A673 (cell line): ENCODE measurements around the gene DLL1. TPM values are rescaled to one million over a fixed set of nuclear protein-coding genes. Genes with fewer than 3 reads are reported as not detected.

Experiments
- BruUV-seq: library from RNA; stranded (reverse); fragments of 400-500 nt; replicated peaks from 2 replicates; lab custom pipeline; 2021; lab: Mats Ljungman, UMichigan
- CTCF ChIA-PET: fragments of 300-600 bp; sonication (Branson Sonifier 250); formaldehyde crosslinking; loops from one replicate; lab custom pipeline; 2022; ENCODE audit warnings: antibody characterized with exemption; lab: Charles Lee
- POLR2A ChIA-PET: fragments of 300-600 bp; sonication (Branson Sonifier 250); formaldehyde crosslinking; loops from one replicate; lab custom pipeline; 2022; ENCODE audit warnings: antibody characterized with exemption; ENCODE audit not compliant: low non-redundant PET; lab: Charles Lee
- DNase-seq: peaks from one replicate; pipeline ENCODE4 v3.0.0-alpha.2; 2015; ENCODE audit warnings: low spot score
- H3K27ac ChIP-seq: fragments of 200-600 bp; sonication (generic); 2 replicates; pipeline ENCODE4 v1.5.1; 2016; ENCODE audit warnings: mixed run types, low read depth, mild to moderate bottlenecking, mixed read lengths, antibody characterized with exemption, low read length; ENCODE audit not compliant: poor library complexity, severe bottlenecking
- H3K27me3 ChIP-seq: fragments of 200-600 bp; sonication (generic); replicated peaks from 2 replicates; pipeline ENCODE4 v1.6.1; 2017; ENCODE audit warnings: mixed run types, low read depth, mild to moderate bottlenecking, mixed read lengths, antibody characterized with exemption, low read length; ENCODE audit not compliant: insufficient read depth, poor library complexity
- H3K36me3 ChIP-seq: fragments of 200-600 bp; sonication (generic); 2 replicates; pipeline ENCODE4 v1.6.1; 2016; ENCODE audit warnings: mixed run types, mild to moderate bottlenecking, mixed read lengths, antibody characterized with exemption, low read length; ENCODE audit not compliant: insufficient read depth, poor library complexity, severe bottlenecking
- H3K4me1 ChIP-seq: fragments of 200-600 bp; sonication (generic); 2 replicates; pipeline ENCODE4 v1.6.1; 2017; ENCODE audit warnings: mixed run types, mild to moderate bottlenecking, mixed read lengths, antibody characterized with exemption, low read length; ENCODE audit not compliant: insufficient read depth, poor library complexity, severe bottlenecking
- H3K4me3 ChIP-seq: fragments of 200-600 bp; sonication (generic); 2 replicates; pipeline ENCODE4 v1.5.1; 2016; ENCODE audit warnings: low read depth, mixed run types, mild to moderate bottlenecking, mixed read lengths, low read length; ENCODE audit not compliant: poor library complexity, severe bottlenecking
- H3K9me3 ChIP-seq: fragments of 200-600 bp; sonication (generic); 2 replicates; pipeline ENCODE4 v1.6.1; 2016; ENCODE audit warnings: mixed run types, low read depth, mild to moderate bottlenecking, mixed read lengths, antibody characterized with exemption, low read length; ENCODE audit not compliant: poor library complexity, severe bottlenecking
- EZH2 ChIP-seq: fragments of 200-600 bp; sonication (generic); IDR thresholded peaks from 2 replicates; pipeline ENCODE4 v1.6.1; 2017; ENCODE audit warnings: borderline replicate concordance, low read depth, mild to moderate bottlenecking, mixed read lengths, antibody characterized with exemption, low read length; ENCODE audit not compliant: poor library complexity, severe bottlenecking
- intact Hi-C: fragments of 100-400 bp; cut with micrococcal nuclease; formaldehyde crosslinking; loops from one replicate; pipeline ENCODE4 v1.10.0; 2022; ENCODE audit not compliant: unreplicated experiment
- total RNA-seq: library from RNA; stranded (reverse); gene quantifications from 2 replicates; pipeline ENCODE4 v1.2.3, GENCODE V29; 2021
- TF ChIP-seq, protein P1 (sequence below): fragments of 300-800, 200-600 bp; sonication (generic); conservative IDR thresholded peaks from 2 replicates; pipeline ENCODE4 v1.5.1; 2017; ENCODE audit warnings: low read depth, mild to moderate bottlenecking, antibody characterized with exemption, low read length, moderate library complexity, mixed read lengths

The DLL1 gene
- total RNA-seq, 1 experiment from 2014 or later: 1.2 TPM

DNA sequence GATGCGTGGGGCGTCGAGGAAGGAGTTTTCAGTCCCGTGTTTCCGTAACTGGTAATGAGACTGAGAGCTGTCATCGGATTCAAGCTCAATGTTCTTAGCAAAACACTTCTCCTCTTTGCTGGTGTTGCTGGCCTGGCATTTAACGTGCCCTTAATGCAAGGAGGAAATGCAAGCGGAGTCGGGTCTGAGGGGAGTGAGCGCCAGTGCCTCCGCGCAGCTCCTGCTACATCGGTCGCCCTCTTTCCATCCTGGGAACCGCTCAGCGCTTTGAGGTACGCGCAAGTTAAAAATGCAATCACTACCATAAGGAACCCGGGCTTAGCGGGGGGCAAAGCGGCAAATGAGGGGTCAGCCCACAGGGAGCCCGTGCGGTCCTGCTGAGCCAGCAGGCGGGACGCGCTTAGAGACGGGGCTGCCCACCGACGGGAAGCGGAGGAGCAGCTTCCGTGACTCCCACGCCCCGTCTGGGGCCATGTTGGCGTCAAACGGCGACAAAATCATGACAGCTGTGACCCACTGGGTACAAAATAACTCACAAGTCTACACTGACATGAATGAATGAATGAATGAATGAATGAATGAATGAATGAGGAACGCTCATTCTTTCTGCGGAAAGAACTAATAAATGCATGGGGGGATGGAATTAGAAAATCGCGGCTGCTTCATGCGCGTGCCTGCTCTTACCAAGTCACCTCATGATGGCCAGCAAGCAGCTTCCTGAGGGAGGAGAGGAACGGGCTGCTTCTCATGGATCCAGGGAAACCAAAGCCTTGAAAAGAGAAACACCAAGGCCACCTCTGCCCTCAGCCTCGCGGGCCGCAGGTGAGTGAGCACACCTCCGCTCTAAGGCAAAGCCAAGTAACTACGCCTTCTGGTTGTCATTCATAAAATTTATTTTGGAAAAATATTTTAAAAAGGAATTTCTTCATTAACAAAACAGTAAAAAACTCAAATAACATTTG lies 9.3 kb downstream of the DLL1 start:
- CTCF ChIA-PET: interaction anchor here (0.6 kb wide), 1 partner anchor 9 kb away, joined by 3 read pairs; the partner anchor contains the start of gene DLL1
- TF ChIP-seq EZH2: no peak
- TF ChIP-seq, protein P1, sequence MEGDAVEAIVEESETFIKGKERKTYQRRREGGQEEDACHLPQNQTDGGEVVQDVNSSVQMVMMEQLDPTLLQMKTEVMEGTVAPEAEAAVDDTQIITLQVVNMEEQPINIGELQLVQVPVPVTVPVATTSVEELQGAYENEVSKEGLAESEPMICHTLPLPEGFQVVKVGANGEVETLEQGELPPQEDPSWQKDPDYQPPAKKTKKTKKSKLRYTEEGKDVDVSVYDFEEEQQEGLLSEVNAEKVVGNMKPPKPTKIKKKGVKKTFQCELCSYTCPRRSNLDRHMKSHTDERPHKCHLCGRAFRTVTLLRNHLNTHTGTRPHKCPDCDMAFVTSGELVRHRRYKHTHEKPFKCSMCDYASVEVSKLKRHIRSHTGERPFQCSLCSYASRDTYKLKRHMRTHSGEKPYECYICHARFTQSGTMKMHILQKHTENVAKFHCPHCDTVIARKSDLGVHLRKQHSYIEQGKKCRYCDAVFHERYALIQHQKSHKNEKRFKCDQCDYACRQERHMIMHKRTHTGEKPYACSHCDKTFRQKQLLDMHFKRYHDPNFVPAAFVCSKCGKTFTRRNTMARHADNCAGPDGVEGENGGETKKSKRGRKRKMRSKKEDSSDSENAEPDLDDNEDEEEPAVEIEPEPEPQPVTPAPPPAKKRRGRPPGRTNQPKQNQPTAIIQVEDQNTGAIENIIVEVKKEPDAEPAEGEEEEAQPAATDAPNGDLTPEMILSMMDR: no peak
- DNase-seq: no peak
- intact Hi-C loops: no loop called here
- Histone ChIP-seq H3K4me3 (no peak overlapping the region), H3K27me3 (no peaks in the 10 kb centered on the region), H3K36me3 (no peaks in the 10 kb centered on the region), H3K4me1 (peaks cover 15% of the 10 kb centered on the region), H3K27ac (no peak overlapping the region), H3K9me3 (no peaks in the 10 kb centered on the region)
- no TSS peak for BruUV-seq
- POLR2A ChIA-PET: no interaction called here

DNA sequence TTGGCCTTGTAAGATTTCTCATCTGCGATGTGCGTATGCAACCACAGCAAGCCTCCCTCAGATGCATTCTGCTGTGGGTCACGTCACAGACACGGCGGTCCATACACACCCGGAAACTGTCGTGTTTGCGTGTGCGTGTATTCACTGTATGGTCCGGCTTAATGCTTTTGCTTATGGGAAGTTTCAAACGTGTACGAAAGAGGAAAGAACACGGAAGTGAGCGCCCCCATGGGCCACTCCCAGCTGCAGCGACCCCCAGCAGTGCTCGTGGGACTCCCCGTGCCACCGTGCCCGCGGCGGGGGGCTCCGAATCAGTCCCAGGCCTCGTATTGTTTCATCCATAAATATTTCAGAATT lies 10.2 kb downstream of the DLL1 start:
- CTCF ChIA-PET: no interaction called here
- Histone ChIP-seq H3K36me3 (no peaks in the 10 kb centered on the region), H3K27me3 (no peaks in the 10 kb centered on the region), H3K4me1 (peaks cover 10% of the 10 kb centered on the region), H3K9me3 (no peaks in the 10 kb centered on the region), H3K27ac (no peak overlapping the region), H3K4me3 (peak overlapping the region; percentile 46)
- BruUV-seq: no TSS peak
- no peak for DNase-seq
- intact Hi-C loops: no loop called here
- no peak for TF ChIP-seq EZH2
- TF ChIP-seq, protein P1: no peak
- POLR2A ChIA-PET: no interaction called here

- peak overlapping the region; percentile 46 for H3K4me3 ChIP-seq
- POLR2A ChIA-PET: no interaction called here
- peak; percentile 60 for DNase-seq
- H3K4me1 ChIP-seq: peaks cover 10% of the 10 kb centered on the region
- intact Hi-C loops: no loop called here
- BruUV-seq: no TSS peak
- no peaks in the 10 kb centered on the region for H3K36me3 ChIP-seq
- TF ChIP-seq, protein P1: no peak
- no peak for TF ChIP-seq EZH2
- no peaks in the 10 kb centered on the region for H3K27me3 ChIP-seq
- CTCF ChIA-PET: no interaction called here
- no peak overlapping the region for H3K27ac ChIP-seq
- H3K9me3 ChIP-seq: no peaks in the 10 kb centered on the region
Measured at GRCh38 chr6:170279977-170280688, 10.7 kb downstream of the DLL1 start.
